ENCODE results near the gene GOLPH3L. TPM values are rescaled to one million over a fixed set of nuclear protein-coding genes. Genes with fewer than 3 reads are reported as not detected.
"Not testable (repeated sequence)": the region's sequence is repeated elsewhere in the genome, so short reads cannot be mapped to it uniquely, and the experiment has no call there.

The GOLPH3L gene
- total RNA-seq, 4 donors from 2014 or later: 9.8 to 18.6 (median 15.7) TPM

GRCh38 chr1:150649441-150650075, 47.4 kb downstream of the GOLPH3L start:
- no peak overlapping the region for H3K27ac ChIP-seq
- in situ Hi-C loops (cut with MboI; ENCODE audit: low sequenced_read_pairs in 4 of 4): no loop called here

GRCh38 chr1:150642296-150642695, 54.7 kb downstream of the GOLPH3L start:
- H3K4me3 ChIP-seq: no peak overlapping the region
- TF ChIP-seq CTCF (IDR thresholded peaks at IDR 0.05 in 4 of 5, conservative IDR thresholded peaks at IDR 0.05 in 1 of 5) (no peak), POLR2A (IDR thresholded peaks at IDR 0.05) (no peak)
- in situ Hi-C loops (cut with MboI; ENCODE audit: low sequenced_read_pairs in 4 of 4) (no loop called here), intact Hi-C loops (cut with DNase I; ENCODE audit: low total_unique reads) (no loop called here)
- peaks cover 0 to 16% of the 10 kb centered on the region in 2 donors for H3K36me3 ChIP-seq
- H3K4me1 ChIP-seq: no peaks in the 10 kb centered on the region
- DNase-seq: no peak
- H3K27ac ChIP-seq: no peak overlapping the region
- H3K9me3 ChIP-seq: no peaks in the 10 kb centered on the region
- no peak for ATAC-seq
- no peaks in the 10 kb centered on the region for H3K27me3 ChIP-seq

More at GRCh38 chr1:150649441-150650075, 47.4 kb downstream of the GOLPH3L start:
- TF ChIP-seq POLR2A (IDR thresholded peaks at IDR 0.05) (no peak), CTCF (IDR thresholded peaks at IDR 0.05 in 4 of 5, conservative IDR thresholded peaks at IDR 0.05 in 1 of 5) (no peak)
- peaks cover 0 to 37% of the 10 kb centered on the region in 2 donors for H3K36me3 ChIP-seq
- H3K4me1 ChIP-seq: no peaks in the 10 kb centered on the region
- H3K9me3 ChIP-seq: no peaks in the 10 kb centered on the region
- intact Hi-C loops (cut with DNase I; ENCODE audit: low total_unique reads): no loop called here
- DNase-seq (no peak), ATAC-seq (no peak)
- no peak overlapping the region for H3K4me3 ChIP-seq
- H3K27me3 ChIP-seq: no peaks in the 10 kb centered on the region

GRCh38 chr1:150641126-150641815, 55.7 kb downstream of the GOLPH3L start:
- DNase-seq; H3K36me3 ChIP-seq; ATAC-seq; H3K4me1 ChIP-seq; intact Hi-C loops (cut with DNase I; ENCODE audit: low total_unique reads); H3K27ac ChIP-seq; in situ Hi-C loops (cut with MboI; ENCODE audit: low sequenced_read_pairs in 4 of 4); H3K27me3 ChIP-seq; H3K9me3 ChIP-seq; H3K4me3 ChIP-seq: not testable (repeated sequence)

GRCh38 chr1:150638430-150638829, 58.5 kb downstream of the GOLPH3L start:
- H3K4me1 ChIP-seq; H3K4me3 ChIP-seq; in situ Hi-C loops (cut with MboI; ENCODE audit: low sequenced_read_pairs in 4 of 4); H3K36me3 ChIP-seq; H3K9me3 ChIP-seq; H3K27me3 ChIP-seq; H3K27ac ChIP-seq; ATAC-seq; intact Hi-C loops (cut with DNase I; ENCODE audit: low total_unique reads); DNase-seq: not testable (repeated sequence)

- ATAC-seq; in situ Hi-C loops (cut with MboI; ENCODE audit: low sequenced_read_pairs in 4 of 4): not testable (repeated sequence)
Measured at GRCh38 chr1:150634839-150635622, 61.9 kb downstream of the GOLPH3L start.

More at GRCh38 chr1:150634839-150635622, 61.9 kb downstream of the GOLPH3L start:
- intact Hi-C loops (cut with DNase I; ENCODE audit: low total_unique reads); H3K9me3 ChIP-seq; H3K4me3 ChIP-seq; DNase-seq; H3K27me3 ChIP-seq; H3K27ac ChIP-seq; H3K36me3 ChIP-seq; H3K4me1 ChIP-seq: not testable (repeated sequence)
